Gastrocnemius medialis (tissue), 4 donors: ENCODE results near the gene KPNA6. TPM values are rescaled to one million over a fixed set of nuclear protein-coding genes. Genes with fewer than 3 reads are reported as not detected.

Experiments used
- ATAC-seq, 2 donors: fragments of 150-250 bp; one replicate each; pipeline ENCODE4 v1.9.1; 2016
- DNase-seq, 2 donors: peaks; one replicate each; pipeline ENCODE4 v3.0.0-alpha.2; 2019
- H3K27ac ChIP-seq, 4 donors: fragments of 200-600 bp; sonication (generic); 1 replicate in 1 of 4; 2 replicates in 3 of 4; pipeline ENCODE4 v1.5.1; 2016 to 2018; ENCODE audit warnings: mild to moderate bottlenecking in 2 of 4, moderate library complexity in 1 of 4
- H3K27me3 ChIP-seq, 3 donors: fragments of 200-600 bp; sonication (generic) in 2 of 3; 1 replicate in 1 of 3; 2 replicates in 2 of 3; pipeline versions ENCODE4 v1.5.1 to v1.6.0; 2016 to 2019; ENCODE audit warnings: mild to moderate bottlenecking in 1 of 3, moderate library complexity in 1 of 3
- H3K36me3 ChIP-seq, 2 donors: fragments of 200-600 bp; sonication (generic) in 1 of 2; one replicate each; pipeline ENCODE4 v1.5.1; 2017 to 2018
- H3K4me1 ChIP-seq, 2 donors: fragments of 200-600 bp; sonication (generic) in 1 of 2; one replicate each; pipeline ENCODE4 v1.5.1; 2016 to 2017; ENCODE audit warnings: mild to moderate bottlenecking in 2 of 2
- H3K4me3 ChIP-seq, 4 donors: fragments of 200-600 bp; sonication (generic) in 3 of 4; 1 replicate in 1 of 4; 2 replicates in 3 of 4; pipeline ENCODE4 v1.5.1; 2016 to 2019; ENCODE audit warnings: mild to moderate bottlenecking in 2 of 4
- H3K9me3 ChIP-seq, 3 donors: fragments of 200-600 bp; sonication (generic) in 2 of 3; 1 replicate in 1 of 3; 2 replicates in 2 of 3; pipeline ENCODE4 v1.5.1; 2016 to 2019
- CTCF ChIP-seq, 5 experiments: fragments of 450-650 bp in 3 of 5; fragments of 200-600 bp in 2 of 5; sonication (generic) in 2 of 5; IDR thresholded peaks in 4 of 5; conservative IDR thresholded peaks in 1 of 5; 1 replicate in 4 of 5; 2 replicates in 1 of 5; pipeline ENCODE4 v1.5.1; 2016 to 2019; ENCODE audit warnings: antibody characterized with exemption in 5 of 5, mild to moderate bottlenecking in 3 of 5, moderate library complexity in 3 of 5
- POLR2A ChIP-seq, 2 donors: fragments of 450-650 bp; IDR thresholded peaks; one replicate each; pipeline ENCODE4 v1.6.1; 2017; ENCODE audit warnings: antibody characterized with exemption in 2 of 2, mild to moderate bottlenecking in 2 of 2, moderate library complexity in 2 of 2
- in situ Hi-C, 4 donors: fragments of 200-750 bp; cut with MboI; loops; one replicate each; pipeline versions ENCODE4 v1.15.0 to v1.8.0; 2017; ENCODE audit warnings: low sequenced_read_pairs in 4 of 4
- intact Hi-C: fragments of 100-400 bp; cut with DNase I; formaldehyde crosslinking; loops from one replicate; pipeline ENCODE4 v1.15.1; 2023; ENCODE audit warnings: low total_unique reads
- total RNA-seq, 4 donors: library from RNA; depleted of rRNA; stranded (reverse); fragments of >200 nt; gene quantifications; one replicate each; pipeline versions ENCODE4 v1.1.0 to v1.2.3, GENCODE V29; 2016

KPNA6 gene
- total RNA-seq, 4 donors from 2014 or later = 67.3 to 80.7 (median 74.4) TPM

DNA sequence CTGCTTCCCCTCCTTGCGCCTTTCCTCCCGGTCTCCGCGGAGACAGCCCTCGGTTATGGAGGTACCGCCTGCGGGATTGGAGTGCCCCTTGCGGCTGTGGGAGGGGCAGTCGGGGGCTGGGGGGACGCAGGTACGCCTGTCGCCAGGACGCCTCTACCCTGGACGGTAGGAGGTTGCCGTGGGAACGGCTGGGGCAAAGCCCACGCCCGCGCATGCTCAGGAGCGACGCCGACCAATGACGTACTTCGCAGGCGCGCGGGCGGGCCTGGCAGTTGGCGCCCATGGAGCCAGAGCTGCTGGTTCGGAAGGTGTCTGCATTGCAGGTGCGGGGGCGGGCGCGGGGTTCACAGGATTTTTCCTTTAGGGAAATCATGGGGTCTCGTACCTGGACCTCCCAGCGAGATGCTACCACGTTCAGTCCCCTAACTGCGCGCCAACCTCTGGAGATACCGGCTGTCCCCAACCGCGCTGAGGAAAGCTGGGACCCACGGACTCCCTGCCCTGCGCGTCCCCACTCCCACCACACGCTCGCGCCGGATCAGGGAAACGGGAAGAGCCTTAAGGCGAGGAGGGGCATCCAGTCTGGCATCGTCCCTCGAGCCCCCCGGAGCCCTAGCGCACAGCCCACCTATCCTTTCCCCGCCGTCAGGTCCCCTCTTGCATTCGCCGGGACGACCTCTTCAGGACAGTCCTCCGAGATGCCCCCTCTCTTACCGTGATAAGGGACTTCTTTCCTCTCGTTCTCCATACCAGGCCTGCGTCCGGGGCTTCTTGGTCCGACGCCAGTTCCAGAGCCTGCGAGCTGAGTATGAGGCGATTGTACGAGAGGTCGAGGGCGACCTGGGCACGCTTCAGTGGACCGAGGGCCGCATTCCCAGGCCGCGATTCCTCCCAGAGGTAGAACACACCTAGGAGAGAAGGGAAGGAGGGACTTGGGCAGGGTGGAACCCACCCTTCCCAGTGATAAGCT, 97.8 kb downstream of the KPNA6 start, which contains the start of gene IQCC:
Gene IQCC, plus strand, starts transcription at position 271 of the 970 bp plus-strand sequence. Its CDS starts 11 bp downstream, at position 282.
- TF ChIP-seq POLR2A (IDR thresholded peaks at IDR 0.05) (peak; percentile 41 to 44), CTCF (IDR thresholded peaks at IDR 0.05 in 4 of 5, conservative IDR thresholded peaks at IDR 0.05 in 1 of 5) (no peak)
- Histone ChIP-seq H3K27ac (peak within 1 kb of the TSS; percentile 60 to 74 (median 72)), H3K36me3 (no peaks in the 10 kb centered on the region), H3K9me3 (no peaks in the 10 kb centered on the region), H3K4me1 (peaks cover 30 to 34% of the 10 kb centered on the region in 2 donors), H3K4me3 (peak within 1 kb of the TSS; percentile 61 to 76 (median 73)), H3K27me3 (no peaks in the 10 kb centered on the region)
- intact Hi-C loops = loop anchor here (10.0 kb wide), 1 partner anchor 271 kb away; the partner anchor contains the start of gene PTP4A2
- ATAC-seq (peak; percentile 64 to 75), DNase-seq (peak; percentile 72 to 76)
- in situ Hi-C loops = no loop called here

DNA sequence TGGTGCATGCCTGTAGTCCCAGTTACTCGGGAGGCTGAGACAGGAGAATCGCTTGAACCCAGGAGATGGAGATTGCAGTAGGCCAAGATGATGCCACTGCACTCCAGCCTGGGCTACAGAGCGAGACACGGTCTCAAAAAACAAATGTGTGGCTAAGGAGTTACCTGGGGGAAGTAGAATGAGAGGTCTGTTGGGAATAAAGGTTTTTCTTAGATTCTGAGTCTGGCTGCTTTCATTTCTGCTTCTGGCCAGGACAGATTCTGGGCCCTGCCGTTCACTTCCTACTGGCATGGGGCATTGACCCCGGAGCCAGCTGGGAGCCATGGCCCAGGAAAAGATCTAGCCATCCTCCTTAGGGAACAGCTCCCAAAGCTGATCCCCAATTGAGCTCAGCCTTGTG, 100.6 kb downstream of the KPNA6 start:
- H3K9me3 ChIP-seq = no peaks in the 10 kb centered on the region
- peaks cover 10 to 22% of the 10 kb centered on the region in 2 donors for H3K4me1 ChIP-seq
- intact Hi-C loops (loop anchor here (10.0 kb wide), 1 partner anchor 274 kb away; the partner anchor contains the start of gene PTP4A2), in situ Hi-C loops (no loop called here)
- ATAC-seq = no peak
- H3K27ac ChIP-seq = no peak overlapping the region
- no peaks in the 10 kb centered on the region for H3K27me3 ChIP-seq
- H3K36me3 ChIP-seq = no peaks in the 10 kb centered on the region
- TF ChIP-seq CTCF (IDR thresholded peaks at IDR 0.05 in 4 of 5, conservative IDR thresholded peaks at IDR 0.05 in 1 of 5) (no peak), POLR2A (IDR thresholded peaks at IDR 0.05) (no peak)
- H3K4me3 ChIP-seq = no peak overlapping the region
- DNase-seq = no peak

- Histone ChIP-seq H3K4me1 (peaks cover 10 to 22% of the 10 kb centered on the region in 2 donors), H3K4me3 (no peak within 1 kb of the TSS), H3K9me3 (no peaks in the 10 kb centered on the region), H3K36me3 (no peaks in the 10 kb centered on the region), H3K27me3 (no peaks in the 10 kb centered on the region), H3K27ac (peak within 1 kb of the TSS in 1 of 4 donors; percentile 5)
- ATAC-seq = no peak
- in situ Hi-C loops (no loop called here), intact Hi-C loops (loop anchor here (10.0 kb wide), 1 partner anchor 274 kb away; the partner anchor contains the start of gene PTP4A2)
- peak in 1 of 2 donors; percentile 42 for DNase-seq
- TF ChIP-seq POLR2A (IDR thresholded peaks at IDR 0.05) = no peak
- TF ChIP-seq CTCF (IDR thresholded peaks at IDR 0.05 in 4 of 5, conservative IDR thresholded peaks at IDR 0.05 in 1 of 5) = no peak
Measured at GRCh38 chr1:32208891-32209328, 101.1 kb downstream of the KPNA6 start, which contains the start of gene DCDC2B. Gene DCDC2B (plus strand): TSS chr1:32209089. CDS start chr1:32209094, 5 bp downstream.

- Histone ChIP-seq H3K36me3 (peaks cover 0 to 29% of the 10 kb centered on the region in 2 donors), H3K4me3 (no peak overlapping the region), H3K27ac (peak overlapping the region in 1 of 4 donors; percentile 11), H3K9me3 (no peaks in the 10 kb centered on the region), H3K27me3 (no peaks in the 10 kb centered on the region), H3K4me1 (peaks cover 0 to 3% of the 10 kb centered on the region in 2 donors)
- peak; percentile 77 to 84 for ATAC-seq
- intact Hi-C loops = loop anchor here (2.0 kb wide), 1 partner anchor 101 kb away; no protein-coding TSS in a partner anchor
- TF ChIP-seq CTCF (IDR thresholded peaks at IDR 0.05 in 4 of 5, conservative IDR thresholded peaks at IDR 0.05 in 1 of 5) (peak; percentile 50 to 73 (median 67)), POLR2A (IDR thresholded peaks at IDR 0.05) (no peak)
- DNase-seq = peak in 1 of 2 donors; percentile 35
- in situ Hi-C loops = no loop called here
Measured at GRCh38 chr1:32215629-32216480, 108.0 kb downstream of the KPNA6 start.
